Glomerular visceral epithelial cell (primary cell): ENCODE results near the gene AFF3.

Source experiments
- DNase-seq: peaks from one replicate; pipeline ENCODE4 v3.0.0-alpha.2; 2016; ENCODE audit errors: extremely low spot score

Gene AFF3

DNA sequence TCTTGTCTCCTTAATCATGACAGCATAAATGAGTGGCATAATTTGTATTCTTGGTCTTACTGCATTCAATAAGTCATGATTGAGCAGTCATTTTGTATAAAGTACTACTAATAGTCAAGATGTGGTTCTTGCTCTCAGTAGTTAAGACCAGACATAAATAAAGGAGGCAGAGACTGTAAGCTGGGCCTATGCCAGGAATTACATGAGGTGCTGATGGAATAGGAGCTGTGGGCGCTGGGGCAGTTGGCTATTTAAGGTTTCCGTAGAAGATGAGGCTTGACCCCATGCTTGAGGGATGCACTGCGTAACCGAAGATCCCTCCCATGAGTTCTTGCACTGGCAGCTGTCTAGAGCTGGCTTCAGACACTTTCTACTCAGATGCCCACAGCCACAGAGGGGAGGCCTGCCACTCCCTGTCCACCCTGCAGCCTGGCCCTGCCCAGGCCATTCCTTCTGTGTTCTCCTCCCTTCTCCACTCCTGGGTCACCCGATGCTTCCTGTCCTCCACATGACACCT is 501.7 kb downstream of the AFF3 start:
- DNase-seq, result no peak

DNA sequence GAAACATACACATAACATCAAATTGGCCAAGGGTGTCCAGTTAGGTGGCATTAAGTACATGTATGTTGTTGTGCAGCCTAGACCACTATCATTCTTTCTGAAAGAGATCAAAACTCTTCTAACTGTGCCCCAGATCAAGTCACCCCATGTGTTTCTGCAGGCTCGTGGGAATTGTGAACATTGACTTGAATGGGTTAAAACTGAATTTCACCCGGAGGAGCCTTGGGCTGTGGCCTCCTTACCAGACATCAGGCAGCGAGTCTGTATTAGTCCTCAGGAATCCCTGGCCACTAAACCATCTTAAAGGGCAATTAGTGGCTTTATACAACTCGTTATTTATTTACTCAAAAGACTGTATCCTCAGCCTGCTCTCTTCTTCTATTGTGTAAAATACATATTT is 503.6 kb downstream of the AFF3 start:
- DNase-seq, result no peak

GRCh38 chr2:99637159-99637697 is 505.2 kb downstream of the AFF3 start:
- DNase-seq, result no peak

DNA sequence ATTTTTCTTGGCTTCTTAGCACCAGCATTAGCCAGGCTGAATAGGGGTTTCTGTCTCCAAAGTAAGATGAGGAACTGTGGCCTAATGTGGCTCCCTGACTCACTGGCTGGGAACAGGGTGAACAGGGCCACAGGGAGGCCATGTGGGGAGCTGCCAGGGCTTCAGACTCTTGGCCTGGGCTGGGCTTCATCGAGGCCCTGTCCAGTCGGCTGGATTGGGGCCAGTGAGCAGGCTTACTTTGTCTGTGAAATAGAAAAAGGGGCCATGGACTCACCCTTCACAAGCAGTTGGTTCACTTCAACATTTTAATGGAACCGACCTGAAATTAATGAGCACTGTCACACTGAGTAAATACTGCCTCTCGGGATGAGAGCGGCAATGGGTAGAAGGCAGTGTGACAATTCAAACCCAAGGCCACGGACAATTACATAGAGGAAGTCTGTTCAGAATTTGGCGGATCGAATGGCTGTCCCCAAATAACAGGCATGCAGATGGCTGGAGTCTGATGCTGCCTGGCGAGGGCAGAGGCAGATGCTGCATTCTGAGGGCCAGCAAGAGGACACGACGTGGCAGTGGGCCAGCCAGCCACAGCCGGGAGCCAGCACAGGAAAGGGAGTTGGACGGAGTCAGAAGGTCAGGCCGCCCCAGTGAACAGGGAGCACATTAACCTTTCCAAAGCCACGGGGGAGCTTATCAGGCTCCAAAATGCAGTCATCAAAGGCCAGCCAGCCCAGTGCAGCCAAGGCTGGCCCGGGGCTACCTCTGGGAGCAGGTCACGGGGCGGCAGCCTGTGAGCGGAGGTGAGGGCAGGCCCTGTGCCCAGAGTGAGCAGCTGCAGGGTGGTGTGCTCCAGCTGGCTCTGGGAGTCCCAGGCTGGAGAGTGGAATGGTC is 506.0 kb downstream of the AFF3 start:
- DNase-seq, result no peak

GRCh38 chr2:99635710-99636109 is 506.7 kb downstream of the AFF3 start:
- DNase-seq, result no peak

- DNase-seq, result no peak
Observed at GRCh38 chr2:99634234-99634633, 508.2 kb downstream of the AFF3 start.

DNA sequence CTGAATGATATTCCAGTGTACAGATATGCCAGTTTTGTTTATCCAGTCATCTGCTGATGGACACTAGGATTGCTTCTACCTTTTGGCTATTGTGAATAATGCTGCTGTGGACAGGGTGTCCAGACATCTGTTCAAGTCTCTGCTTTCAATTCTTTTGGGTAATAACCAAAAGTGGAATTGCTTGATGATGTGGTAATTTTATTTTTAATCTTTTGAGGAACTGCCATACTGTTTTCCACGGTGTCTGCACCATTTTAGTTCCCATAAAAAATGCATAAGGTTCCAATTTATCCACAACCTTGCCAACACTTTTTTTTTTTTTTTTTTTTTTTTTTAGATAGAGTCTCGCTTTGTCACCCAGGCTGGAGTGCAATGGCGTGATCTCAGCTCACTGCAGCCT is 510.7 kb downstream of the AFF3 start:
- no peak for DNase-seq

GRCh38 chr2:99629320-99629719 is 513.1 kb downstream of the AFF3 start:
- DNase-seq, result no peak

DNA sequence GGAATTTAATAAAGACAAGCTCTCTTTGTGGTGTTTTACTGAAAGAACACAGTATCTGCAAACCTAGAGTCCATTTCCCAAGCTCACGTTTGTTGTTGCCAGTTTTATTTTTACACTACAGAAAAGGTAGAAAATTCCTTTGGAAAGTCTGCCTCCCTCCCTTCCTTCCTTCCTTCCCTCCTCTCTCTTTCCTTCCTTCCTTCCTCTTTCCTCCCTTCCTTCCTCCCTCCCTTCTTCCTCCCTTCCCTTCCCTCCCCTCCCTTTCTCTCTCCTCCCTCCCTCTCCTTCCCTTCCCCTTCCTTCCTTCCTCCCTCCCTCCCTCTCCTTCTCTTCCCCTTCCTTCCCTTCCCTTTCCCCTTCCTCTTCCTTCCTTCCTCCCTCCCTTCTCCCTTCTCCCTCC is 516.2 kb downstream of the AFF3 start:
- no peak for DNase-seq

GRCh38 chr2:99624677-99625076 is 517.7 kb downstream of the AFF3 start:
- DNase-seq, result no peak

GRCh38 chr2:99623613-99624012 is 518.8 kb downstream of the AFF3 start:
- DNase-seq, result no peak

GRCh38 chr2:99623035-99623434 is 519.4 kb downstream of the AFF3 start:
- DNase-seq, result no peak

DNA sequence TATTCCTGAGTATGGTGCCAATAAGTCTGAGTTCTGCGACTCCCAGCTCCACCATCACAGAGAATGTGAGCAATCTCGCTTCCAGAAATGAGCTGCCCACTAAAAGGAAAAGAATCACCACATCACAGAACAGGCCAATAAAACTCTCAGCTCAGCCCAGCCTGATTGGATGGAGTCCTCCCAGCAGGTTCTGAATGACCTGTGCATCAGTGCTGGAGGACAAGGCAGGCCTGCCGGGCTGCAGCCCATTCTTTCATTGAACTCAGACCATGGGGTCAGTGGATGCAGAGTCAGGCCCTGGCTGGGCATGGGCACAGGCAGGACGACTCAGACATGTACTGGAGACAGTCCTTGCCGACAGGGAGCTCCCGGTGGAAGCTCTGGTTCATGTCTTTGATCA is 519.9 kb downstream of the AFF3 start:
- no peak for DNase-seq

- DNase-seq, result no peak
Observed at GRCh38 chr2:99621774-99622173, 520.6 kb downstream of the AFF3 start.

GRCh38 chr2:99621106-99621505 is 521.3 kb downstream of the AFF3 start:
- no peak for DNase-seq

DNA sequence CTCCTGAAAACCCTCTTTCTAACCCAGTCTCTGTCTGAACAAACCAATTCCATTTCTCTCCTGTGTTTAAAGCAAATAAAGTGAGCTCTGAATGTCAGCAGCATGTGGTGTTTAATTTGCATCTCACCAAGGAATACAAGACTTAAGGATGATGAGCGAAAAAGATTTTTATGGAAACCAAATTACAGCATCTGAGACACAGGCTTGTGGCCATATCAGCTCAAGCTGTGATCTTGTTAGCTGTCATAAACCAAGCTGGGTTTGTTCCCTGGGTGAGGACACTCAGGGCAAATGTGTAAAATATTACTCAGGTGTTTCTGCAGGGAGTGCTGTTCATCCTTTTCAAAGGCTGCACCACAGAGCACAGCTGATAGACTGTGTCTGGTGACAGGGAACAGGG is 523.2 kb downstream of the AFF3 start:
- no peak for DNase-seq

DNA sequence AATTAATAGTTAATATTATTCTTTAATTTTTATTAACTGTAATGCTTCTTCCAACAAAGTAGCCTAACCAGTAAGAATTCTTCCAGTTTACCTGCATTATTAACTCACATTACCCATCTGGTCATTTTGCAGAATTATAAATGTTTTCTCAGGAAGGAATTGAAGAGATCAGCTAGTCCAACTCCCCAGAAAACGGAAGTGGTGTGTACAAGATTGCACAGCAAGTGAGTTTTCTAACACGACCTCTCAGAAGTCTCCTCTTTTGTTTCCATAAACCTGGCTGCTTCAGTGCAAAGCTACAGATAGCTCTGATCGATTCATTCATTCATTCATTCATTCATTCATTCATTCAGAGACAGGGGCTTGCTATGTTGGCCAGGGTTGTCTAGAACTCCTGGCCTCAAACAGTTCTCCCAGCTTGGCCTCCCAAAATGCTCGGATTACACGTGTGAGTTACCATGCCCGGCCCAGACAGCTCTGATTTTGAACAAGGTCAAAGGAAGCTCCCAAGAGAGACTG is 523.8 kb downstream of the AFF3 start:
- no peak for DNase-seq

GRCh38 chr2:99617811-99618210 is 524.6 kb downstream of the AFF3 start:
- DNase-seq, result no peak

- DNase-seq, result no peak
Observed at GRCh38 chr2:99615247-99615771, 527.1 kb downstream of the AFF3 start.

DNA sequence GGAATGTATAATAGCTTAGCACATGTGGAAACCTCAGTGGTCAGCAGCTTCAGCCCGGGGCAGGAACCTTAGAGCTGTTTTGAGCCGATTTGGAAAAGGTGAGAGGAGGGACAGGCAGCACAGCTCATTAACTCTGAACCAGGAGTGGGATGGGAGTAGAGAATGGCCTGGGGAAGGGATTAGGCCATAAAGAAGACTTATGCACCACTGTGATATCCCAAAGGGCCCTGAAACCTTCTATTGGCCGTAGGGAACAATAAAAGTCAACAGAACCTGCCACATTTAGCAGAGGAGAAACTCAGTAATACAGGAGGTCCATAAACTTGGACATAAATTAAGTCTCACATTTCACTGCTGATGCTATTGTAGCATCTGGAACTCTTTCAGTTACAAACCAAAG is 528.4 kb downstream of the AFF3 start:
- no peak for DNase-seq

DNA sequence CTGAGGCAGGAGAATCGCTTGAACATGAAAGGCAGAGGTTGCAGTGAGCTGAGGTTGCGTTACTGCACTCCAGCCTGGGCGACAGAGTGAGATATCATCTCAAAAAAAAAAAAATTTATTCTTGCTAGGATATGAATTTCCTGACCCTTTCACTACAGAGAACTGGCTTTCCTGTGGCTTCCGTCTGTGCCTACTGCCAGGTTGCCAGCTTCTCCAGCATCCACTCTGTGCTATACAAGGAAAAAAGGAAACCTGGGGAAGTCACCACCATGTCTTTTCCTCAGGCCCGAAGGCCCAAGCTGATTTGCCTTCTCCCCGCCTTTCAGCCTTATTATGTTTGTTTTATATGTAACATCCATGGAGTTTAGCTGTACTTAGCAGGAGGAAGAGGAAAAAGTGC is 530.6 kb downstream of the AFF3 start:
- DNase-seq, result no peak

DNA sequence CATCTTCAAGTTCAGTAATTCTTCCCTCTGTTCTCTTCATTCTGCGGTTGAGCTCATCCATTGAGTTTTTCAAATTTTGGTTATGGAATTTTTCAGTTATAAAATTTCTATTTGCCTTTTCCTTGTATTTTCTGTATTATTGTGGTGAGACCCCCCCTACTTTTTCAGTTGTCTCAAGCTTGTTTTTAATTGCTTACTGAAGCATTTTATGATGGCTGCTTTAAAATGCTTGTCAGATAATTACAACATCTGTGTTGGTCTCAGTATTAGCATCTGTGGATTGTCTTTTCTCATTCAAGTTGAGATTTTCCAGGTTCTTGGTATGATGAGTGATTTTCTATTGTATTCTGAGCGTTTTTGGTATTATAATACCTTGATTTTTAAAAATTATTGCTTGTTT is 531.4 kb downstream of the AFF3 start:
- DNase-seq, result no peak

GRCh38 chr2:99609851-99610381 is 532.5 kb downstream of the AFF3 start:
- DNase-seq, result no peak
